WERI-Rb-1 (cell line): ENCODE data around the gene SAMD8.

Experiments used
- DNase-seq: peaks from one replicate; pipeline ENCODE4 v3.0.0-alpha.2; 2020
- H3K27ac ChIP-seq: fragments of 250-450 bp; sonication (Bioruptor Pico); 2 replicates; pipeline ENCODE4 v1.5.1; 2020; ENCODE audit warnings: mild to moderate bottlenecking, moderate library complexity
- H3K27me3 ChIP-seq: fragments of 250-450 bp; sonication (Bioruptor Pico); 2 replicates; pipeline ENCODE4 v1.5.1; 2021; ENCODE audit warnings: mild to moderate bottlenecking, low read depth, moderate library complexity; ENCODE audit not compliant: insufficient read depth, severe bottlenecking
- H3K36me3 ChIP-seq: fragments of 250-450 bp; sonication (Bioruptor Pico); 2 replicates; pipeline ENCODE4 v1.5.1; 2020; ENCODE audit warnings: mild to moderate bottlenecking, moderate library complexity
- H3K4me3 ChIP-seq: 2 replicates; pipeline ENCODE4 v1.5.1; 2011; ENCODE audit warnings: low read depth, mild to moderate bottlenecking, control low read depth, low read length
- H3K9me3 ChIP-seq: fragments of 250-450 bp; sonication (Bioruptor Pico); 2 replicates; pipeline ENCODE4 v1.5.1; 2021; ENCODE audit warnings: mild to moderate bottlenecking, moderate library complexity; ENCODE audit not compliant: severe bottlenecking
- CTCF ChIP-seq: IDR thresholded peaks from 2 replicates; pipeline ENCODE4 v1.5.1; 2011; ENCODE audit warnings: low read depth, mild to moderate bottlenecking, control low read depth, inconsistent platforms, low read length

The SAMD8 gene

GRCh38 chr10:75209086-75209920, 97.8 kb downstream of the SAMD8 start:
- Histone ChIP-seq H3K4me3 (peak overlapping the region; percentile 95), H3K27ac (peak overlapping the region; percentile 100), H3K9me3 (no peaks in the 10 kb centered on the region), H3K27me3 (no peaks in the 10 kb centered on the region), H3K36me3 (peaks cover 33% of the 10 kb centered on the region)
- TF ChIP-seq CTCF, result no peak
- no peak for DNase-seq

GRCh38 chr10:75209921-75210281, 98.4 kb downstream of the SAMD8 start:
- peak overlapping the region; percentile 100 for H3K27ac ChIP-seq
- peaks cover 39% of the 10 kb centered on the region for H3K36me3 ChIP-seq
- H3K27me3 ChIP-seq, result no peaks in the 10 kb centered on the region
- TF ChIP-seq CTCF, result no peak
- no peaks in the 10 kb centered on the region for H3K9me3 ChIP-seq
- H3K4me3 ChIP-seq, result peak overlapping the region; percentile 95
- DNase-seq, result peak; percentile 73

GRCh38 chr10:75210282-75211006, 99.0 kb downstream of the SAMD8 start, which contains the start of gene VDAC2:
TSS of gene VDAC2 (plus strand) at chr10:75210796. CDS start at chr10:75211159, 363 bp downstream.
- no peaks in the 10 kb centered on the region for H3K27me3 ChIP-seq
- peak within 1 kb of the TSS; percentile 100 for H3K27ac ChIP-seq
- no peak for TF ChIP-seq CTCF
- DNase-seq, result peak; percentile 93
- peak within 1 kb of the TSS; percentile 95 for H3K4me3 ChIP-seq
- H3K9me3 ChIP-seq, result no peaks in the 10 kb centered on the region
- H3K36me3 ChIP-seq, result peaks cover 45% of the 10 kb centered on the region

DNA sequence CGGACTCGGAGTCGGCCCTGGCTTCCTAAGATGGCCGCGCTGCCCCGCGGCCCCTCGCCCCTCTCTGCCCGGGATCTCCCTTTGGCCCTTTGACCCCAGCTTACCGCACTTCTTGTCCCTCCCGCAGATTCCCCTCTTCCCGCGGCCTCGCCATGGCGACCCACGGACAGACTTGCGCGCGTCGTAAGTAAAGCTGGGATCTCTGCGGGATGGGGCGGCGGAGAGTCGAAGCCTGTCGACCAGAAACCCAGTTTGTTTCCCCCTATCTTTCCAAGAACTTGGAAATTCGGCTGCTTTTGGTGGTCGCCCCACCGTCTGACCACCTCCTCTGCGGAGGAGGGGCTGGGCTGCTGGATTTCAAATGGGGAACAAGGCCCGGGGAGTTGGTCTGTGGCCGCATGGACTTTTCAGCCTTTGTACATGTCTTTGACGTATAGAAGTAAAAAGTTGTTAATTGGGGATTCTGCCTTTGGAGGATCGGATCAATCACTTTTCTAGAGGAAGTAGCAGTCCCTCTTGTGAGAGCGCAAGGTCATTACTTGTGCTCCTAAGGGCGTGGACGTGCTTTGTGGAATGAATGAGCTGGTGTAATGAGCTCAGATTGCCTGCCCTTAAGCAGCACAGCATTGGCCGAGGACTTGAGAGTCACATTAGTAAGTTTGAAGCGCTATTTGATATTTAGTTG, 99.7 kb downstream of the SAMD8 start:
- H3K4me3 ChIP-seq, result peak overlapping the region; percentile 95
- no peaks in the 10 kb centered on the region for H3K27me3 ChIP-seq
- H3K9me3 ChIP-seq, result no peaks in the 10 kb centered on the region
- H3K36me3 ChIP-seq, result peaks cover 52% of the 10 kb centered on the region
- DNase-seq, result peak; percentile 18
- peak overlapping the region; percentile 100 for H3K27ac ChIP-seq
- TF ChIP-seq CTCF, result no peak

GRCh38 chr10:75212343-75212742, 100.9 kb downstream of the SAMD8 start:
- H3K9me3 ChIP-seq, result no peaks in the 10 kb centered on the region
- H3K4me3 ChIP-seq, result no peak overlapping the region
- no peak overlapping the region for H3K27ac ChIP-seq
- no peaks in the 10 kb centered on the region for H3K27me3 ChIP-seq
- no peak for TF ChIP-seq CTCF
- H3K36me3 ChIP-seq, result peaks cover 64% of the 10 kb centered on the region
- DNase-seq, result no peak
